GM12873 (cell line): Measurements from ENCODE around the gene PAX2.

Source experiments
- TF ChIP-seq, protein P1 (sequence below): IDR thresholded peaks from 2 replicates; pipeline ENCODE4 v1.5.1; 2012; ENCODE audit warnings: low read depth, mild to moderate bottlenecking, moderate library complexity, low read length, control low read depth; ENCODE audit not compliant: insufficient read depth; ENCODE audit errors: missing control alignments

The PAX2 gene

DNA sequence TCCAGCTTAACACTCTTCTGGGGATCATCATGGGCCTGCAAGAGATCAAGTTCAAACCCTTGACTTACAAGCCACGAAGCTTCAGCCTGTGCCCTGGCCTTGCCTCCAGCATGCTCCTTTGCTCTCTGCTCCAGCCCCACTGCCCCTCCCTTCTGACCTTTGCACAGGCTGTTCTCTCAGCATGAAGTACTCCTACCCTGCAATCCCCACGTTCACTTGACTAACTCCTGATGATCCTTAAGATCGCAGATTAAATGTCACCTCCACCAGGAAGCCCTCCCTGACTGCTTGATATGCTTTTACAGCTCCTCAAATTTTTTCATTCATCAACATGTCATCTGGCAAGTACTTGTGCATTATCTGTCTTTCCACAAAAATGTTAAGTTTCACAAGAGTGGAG, 91.9 kb downstream of the PAX2 start:
- TF ChIP-seq, protein P1, sequence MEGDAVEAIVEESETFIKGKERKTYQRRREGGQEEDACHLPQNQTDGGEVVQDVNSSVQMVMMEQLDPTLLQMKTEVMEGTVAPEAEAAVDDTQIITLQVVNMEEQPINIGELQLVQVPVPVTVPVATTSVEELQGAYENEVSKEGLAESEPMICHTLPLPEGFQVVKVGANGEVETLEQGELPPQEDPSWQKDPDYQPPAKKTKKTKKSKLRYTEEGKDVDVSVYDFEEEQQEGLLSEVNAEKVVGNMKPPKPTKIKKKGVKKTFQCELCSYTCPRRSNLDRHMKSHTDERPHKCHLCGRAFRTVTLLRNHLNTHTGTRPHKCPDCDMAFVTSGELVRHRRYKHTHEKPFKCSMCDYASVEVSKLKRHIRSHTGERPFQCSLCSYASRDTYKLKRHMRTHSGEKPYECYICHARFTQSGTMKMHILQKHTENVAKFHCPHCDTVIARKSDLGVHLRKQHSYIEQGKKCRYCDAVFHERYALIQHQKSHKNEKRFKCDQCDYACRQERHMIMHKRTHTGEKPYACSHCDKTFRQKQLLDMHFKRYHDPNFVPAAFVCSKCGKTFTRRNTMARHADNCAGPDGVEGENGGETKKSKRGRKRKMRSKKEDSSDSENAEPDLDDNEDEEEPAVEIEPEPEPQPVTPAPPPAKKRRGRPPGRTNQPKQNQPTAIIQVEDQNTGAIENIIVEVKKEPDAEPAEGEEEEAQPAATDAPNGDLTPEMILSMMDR = no peak

DNA sequence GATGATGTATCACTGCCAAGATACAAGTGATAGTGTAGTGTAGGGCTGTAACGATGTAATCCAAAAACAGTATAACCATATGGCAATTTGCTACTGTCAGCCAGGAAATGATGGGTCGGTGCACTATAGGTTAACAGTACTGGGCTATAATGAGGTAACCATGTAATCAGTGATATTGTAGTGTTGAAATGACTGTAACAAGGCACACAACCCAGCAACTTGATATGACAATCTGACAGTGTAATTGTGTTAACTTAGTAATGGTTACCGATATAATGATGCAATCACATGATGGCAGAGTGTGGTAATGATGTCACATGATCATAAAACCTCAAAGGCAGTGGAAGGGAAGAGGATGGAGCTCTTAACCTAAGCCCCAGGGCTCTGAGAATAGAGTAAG, 93.6 kb downstream of the PAX2 start:
- TF ChIP-seq, protein P1 = no peak

DNA sequence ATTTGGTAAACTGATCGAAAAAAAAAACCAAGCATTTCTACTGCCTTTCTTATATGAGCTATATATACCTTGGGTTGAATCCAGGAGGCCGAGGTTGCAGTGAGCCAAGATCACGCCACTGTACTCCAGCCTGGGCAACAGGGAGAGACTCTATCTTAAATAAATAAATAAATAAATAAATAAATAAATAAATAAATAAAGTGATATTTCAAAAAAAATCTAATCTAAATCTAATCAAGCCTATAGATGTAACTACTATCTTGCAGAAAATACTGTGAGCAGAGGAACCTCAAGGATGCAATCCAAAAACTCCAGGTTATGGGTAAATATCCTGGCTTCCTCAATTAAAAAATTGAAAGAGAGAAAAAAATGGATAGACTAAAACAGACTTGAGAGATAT, 96.1 kb downstream of the PAX2 start:
- TF ChIP-seq, protein P1 = no peak

DNA sequence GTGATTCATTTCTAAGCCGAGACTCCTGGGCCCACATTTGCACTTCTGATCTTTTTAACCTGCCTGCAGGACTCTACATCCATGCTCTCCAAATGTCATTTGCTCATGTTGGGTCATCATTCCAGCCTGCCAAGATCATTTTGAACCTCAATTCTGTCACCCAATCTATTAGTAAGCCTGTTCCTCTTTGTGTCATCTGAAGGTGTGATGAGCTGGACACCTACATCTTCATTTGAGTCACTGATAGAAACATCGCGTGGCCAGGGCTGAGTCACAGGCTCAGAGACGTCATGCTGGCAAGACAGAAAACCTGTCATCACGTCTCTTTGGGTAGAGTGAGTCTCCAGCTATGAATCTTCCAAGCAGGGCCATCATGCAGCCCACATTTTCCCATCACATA, 102.1 kb downstream of the PAX2 start:
- TF ChIP-seq, protein P1 = no peak

DNA sequence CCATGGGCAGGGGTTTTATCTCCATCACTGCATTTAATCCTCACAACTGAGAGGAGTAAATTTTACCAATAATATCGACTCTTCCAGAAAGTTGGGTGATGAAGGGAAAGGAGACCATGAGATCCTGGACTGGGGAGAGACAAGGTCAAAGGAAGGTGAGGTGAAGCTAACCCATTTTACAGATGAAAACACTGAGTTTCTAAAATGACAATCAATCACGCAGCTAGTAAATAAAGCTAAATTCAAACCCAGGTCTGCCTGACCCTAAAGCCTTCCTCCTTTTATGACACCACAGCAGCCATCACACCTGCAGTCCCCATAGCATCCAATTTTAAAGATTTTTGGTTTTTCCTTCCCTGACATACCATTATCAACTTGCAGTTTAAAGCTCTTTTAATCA, 103.4 kb downstream of the PAX2 start:
- TF ChIP-seq, protein P1 = no peak

DNA sequence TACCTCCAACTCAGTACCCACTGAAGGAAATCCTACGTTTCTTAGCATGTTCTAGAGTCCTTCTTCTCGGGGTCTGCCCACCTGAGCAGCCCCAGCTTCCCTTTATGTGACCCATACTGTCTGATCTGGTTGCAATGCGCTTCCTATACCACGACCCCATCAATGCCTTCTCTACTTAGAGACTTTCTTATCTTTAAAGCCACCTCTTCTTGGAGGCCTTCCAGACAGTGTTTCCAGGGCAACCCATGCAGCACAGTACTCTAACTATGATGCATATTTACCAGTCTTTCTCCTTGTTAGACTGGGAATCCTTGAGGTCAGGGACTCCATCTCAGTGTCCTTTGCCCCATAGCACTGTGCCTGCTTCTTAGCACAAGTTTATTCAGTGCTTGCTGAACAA, 112.9 kb downstream of the PAX2 start:
- TF ChIP-seq, protein P1 = no peak

DNA sequence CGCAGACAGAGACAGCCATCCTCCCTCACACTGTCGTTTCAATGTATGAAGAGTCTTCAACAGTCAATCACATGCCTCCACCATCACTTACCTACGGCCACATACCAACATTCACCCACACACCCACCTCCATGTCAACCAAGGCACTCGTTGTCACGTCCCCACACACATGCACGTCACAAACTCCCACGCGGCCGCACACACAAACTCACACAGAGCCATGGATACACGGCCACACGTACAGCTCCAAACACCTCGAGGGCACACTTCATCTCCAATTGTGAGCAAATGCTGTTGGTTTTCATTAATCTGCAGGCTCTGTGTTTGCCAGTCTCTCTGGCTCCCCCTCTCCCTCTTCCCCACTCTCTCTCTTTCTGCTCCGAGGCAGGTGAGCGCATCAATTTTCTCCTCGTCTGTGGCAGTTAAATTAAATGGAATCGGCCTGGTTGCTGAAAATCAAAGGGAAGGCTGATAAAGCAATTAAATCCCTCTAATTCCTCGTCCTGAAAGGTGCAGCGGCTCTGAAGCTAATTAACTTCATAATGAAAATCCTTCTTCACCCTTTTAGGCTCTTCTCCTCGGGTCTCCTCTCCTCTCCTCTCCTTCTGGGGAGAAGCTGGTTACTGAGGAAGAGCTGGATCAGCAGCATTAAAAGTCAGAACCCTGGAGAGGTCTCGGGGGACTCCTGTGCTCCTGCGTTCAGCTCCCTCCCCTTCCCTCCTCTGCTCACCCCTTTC, 113.5 kb downstream of the PAX2 start:
- TF ChIP-seq, protein P1 = no peak

DNA sequence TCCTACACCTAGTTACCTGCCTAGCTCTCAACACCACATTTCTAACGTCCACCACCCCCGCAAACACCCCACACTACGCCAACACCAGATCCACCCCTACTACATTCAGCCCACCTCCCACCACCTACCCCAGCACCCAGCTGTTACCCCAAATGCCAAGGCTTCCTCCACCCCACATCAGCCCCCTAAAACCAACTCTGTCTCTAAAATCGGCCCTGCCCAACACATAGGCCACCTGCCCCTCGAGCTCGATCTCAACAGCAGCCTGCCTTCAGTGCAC, 114.0 kb downstream of the PAX2 start:
- TF ChIP-seq, protein P1 = no peak
